H1 (cell line): ENCODE data around the gene ZDHHC5. TPM values are rescaled to one million over a fixed set of nuclear protein-coding genes. Genes with fewer than 3 reads are reported as not detected.

ENCODE experiments used
- CHD7 ChIP-seq: fragments of 300-600 bp; sonication (generic); IDR thresholded peaks from 2 replicates; pipeline ENCODE4 v1.7.1; 2012; ENCODE audit warnings: low read length, moderate library complexity, mild to moderate bottlenecking, inconsistent platforms; ENCODE audit not compliant: insufficient replicate concordance
- KDM1A ChIP-seq: fragments of 200-600, 300-600 bp; sonication (generic); IDR thresholded peaks from 2 replicates; pipeline ENCODE4 v1.7.1; 2016; ENCODE audit warnings: mild to moderate bottlenecking, low read length, borderline replicate concordance
- POLR2A ChIP-seq, 2 experiments: IDR thresholded peaks; 1 replicate in 1 of 2; 2 replicates in 1 of 2; pipeline ENCODE4 v1.6.1; 2011; ENCODE audit warnings: low read depth in 2 of 2, low read length in 2 of 2, mild to moderate bottlenecking in 2 of 2; ENCODE audit errors: control extremely low read depth in 1 of 2
- POLR2AphosphoS5 ChIP-seq: IDR thresholded peaks from 2 replicates; pipeline ENCODE4 v1.6.1; 2011; ENCODE audit warnings: low read depth, low read length
- POU5F1 ChIP-seq: IDR thresholded peaks from 2 replicates; pipeline ENCODE4 v1.6.1; 2011; ENCODE audit warnings: low read depth, mild to moderate bottlenecking, low read length, moderate library complexity
- SP2 ChIP-seq: IDR thresholded peaks from 2 replicates; pipeline ENCODE4 v1.6.1; 2012; ENCODE audit warnings: mild to moderate bottlenecking, low read length, inconsistent platforms
- TCF12 ChIP-seq: IDR thresholded peaks from 2 replicates; pipeline ENCODE4 v1.6.1; 2011; ENCODE audit warnings: low read depth, mild to moderate bottlenecking, low read length
- polyA plus RNA-seq, 7 experiments: library from polyadenylated mRNA; depleted of rRNA in 3 of 7; stranded (reverse) in 5 of 7; unstranded in 2 of 7; fragments of >200 nt in 5 of 7; fragments of 200-250 nt in 2 of 7; gene quantifications; 1 replicate in 5 of 7; 2 replicates in 1 of 7; 4 replicates in 1 of 7; pipeline versions ENCODE4 v1.2.1 to v1.2.3, GENCODE V29; 2011 to 2013; ENCODE audit warnings: missing spikeins in 2 of 7, mixed read lengths in 2 of 7
- total RNA-seq: library from RNA; stranded (reverse); fragmentation: NEBNext Ultra II Directional; extraction: Animal tissue kit (Norgen Biotek cat#: 25700); gene quantifications from 2 replicates; pipeline ENCODE4 v1.2.1, GENCODE V29; 2021

ZDHHC5 gene
- total and polyA plus RNA-seq, 2 of the 8 experiments (the other 6 are each of a cell fraction or from before 2014, with no cell fraction given): 40.0 to 56.3 TPM

- TF ChIP-seq POLR2A (IDR thresholded peaks at IDR 0.05; ENCODE audit: control extremely low read depth in 1 of 2, low read depth in 2 of 2, low read length in 2 of 2) (no peak), KDM1A (no peak), CHD7 (no peak), SP2 (no peak), POU5F1 (no peak), TCF12 (no peak), POLR2AphosphoS5 (no peak)
Measured at GRCh38 chr11:57663975-57664374, 3.9 kb upstream of the ZDHHC5 start (continued).
